ENCODE measurements around the gene BCAS1.

The BCAS1 gene

DNA sequence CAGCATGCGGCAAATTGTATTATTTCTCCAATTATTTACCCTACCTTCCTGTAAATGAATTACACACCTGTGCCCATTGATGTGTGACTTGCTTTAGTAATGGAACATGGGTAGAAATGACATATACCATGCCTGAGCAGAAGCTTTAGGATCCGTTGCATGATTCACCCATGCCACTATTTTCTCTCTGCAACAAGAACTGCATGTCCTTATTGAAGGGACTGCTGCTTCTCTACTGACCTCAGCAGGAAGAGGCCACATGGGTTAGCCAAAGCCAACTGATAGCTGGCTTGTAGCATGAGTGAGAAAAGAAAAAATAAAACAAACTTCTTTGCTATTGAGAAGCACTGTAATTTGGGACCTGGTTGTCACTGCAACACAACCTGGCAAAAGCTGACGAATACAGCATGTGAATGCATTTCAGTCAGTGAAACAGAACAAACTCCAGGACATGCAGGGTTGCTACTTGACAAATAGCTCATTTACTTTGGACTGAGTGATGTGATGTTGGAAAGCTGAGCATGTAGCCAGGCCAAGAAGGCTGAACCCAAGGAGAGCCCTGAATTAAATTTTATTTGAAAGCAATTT is 99.2 kb downstream of the BCAS1 start:
- H3K27ac ChIP-seq (ENCODE audit: extremely low read depth, low read depth, low read length): no peak overlapping the region
- H3K9me3 ChIP-seq (ENCODE audit: control insufficient read depth, insufficient read depth, low read depth, low read length): no peaks in the 10 kb centered on the region
- POLR2A ChIA-PET: no interaction called here
- CTCF ChIA-PET: interaction anchor here (0.6 kb wide), 1 partner anchor 292 kb away, joined by 4 read pairs; no protein-coding TSS in a partner anchor
- H3K4me1 ChIP-seq (ENCODE audit: control insufficient read depth, insufficient read depth, low read length): no peaks in the 10 kb centered on the region
- no peak overlapping the region for H3K4me3 ChIP-seq (ENCODE audit: low read depth, low read length)
- H3K36me3 ChIP-seq (ENCODE audit: control insufficient read depth in 2 of 2, insufficient read depth in 1 of 2, low read length in 2 of 2): no peaks in the 10 kb centered on the region
- TF ChIP-seq ZNF549 (tag by site-specific recombination; IDR thresholded peaks at IDR 0.05) (no peak), ZNF302 (tag by site-specific recombination; IDR thresholded peaks at IDR 0.05; ENCODE audit: low read depth) (no peak), ZNF292 (tag by site-specific recombination; IDR thresholded peaks at IDR 0.05; ENCODE audit: borderline replicate concordance, low read depth) (no peak)

DNA sequence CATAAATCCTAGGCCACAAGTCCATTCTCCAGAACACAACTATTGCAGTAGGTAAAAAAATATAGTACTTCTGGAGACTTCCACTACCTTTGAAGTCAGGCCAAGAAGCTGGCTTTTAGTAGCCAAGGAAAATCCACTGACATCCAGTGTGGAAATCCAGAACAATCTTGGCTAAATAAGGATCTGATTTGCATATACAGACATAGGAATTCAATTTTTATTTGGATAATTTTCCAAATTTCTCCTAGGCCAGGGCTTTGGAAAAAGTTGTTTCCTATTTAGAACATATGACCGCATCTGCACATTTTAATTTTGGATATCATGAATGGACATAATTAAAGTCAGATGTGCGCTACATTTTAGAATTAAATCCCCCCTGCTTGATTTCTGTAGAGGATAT is 100.2 kb downstream of the BCAS1 start:
- H3K36me3 ChIP-seq (ENCODE audit: control insufficient read depth in 2 of 2, insufficient read depth in 1 of 2, low read length in 2 of 2): no peaks in the 10 kb centered on the region

DNA sequence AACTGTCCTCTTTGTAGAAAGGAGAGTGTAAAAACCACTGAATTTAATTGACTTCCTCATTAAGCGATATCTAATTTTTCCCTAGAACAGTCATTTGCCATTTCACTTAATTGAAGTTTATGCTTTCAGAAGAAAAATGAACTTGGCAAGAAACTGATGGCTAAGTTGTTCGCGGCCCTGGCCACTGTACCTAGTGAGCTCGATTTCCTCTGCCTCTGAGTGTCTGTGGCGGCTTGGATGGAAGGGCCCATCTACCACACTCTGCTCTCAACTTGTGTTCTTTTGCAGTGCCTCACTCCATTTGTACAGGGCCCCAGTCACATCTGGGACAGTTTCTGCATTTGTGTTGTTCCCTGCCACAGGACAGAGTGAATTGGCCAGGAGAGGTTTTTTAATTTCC is 102.9 kb downstream of the BCAS1 start:
- Histone ChIP-seq H3K4me3 (ENCODE audit: low read depth, low read length) (no peak overlapping the region), H3K4me1 (ENCODE audit: control insufficient read depth, insufficient read depth, low read length) (no peaks in the 10 kb centered on the region), H3K36me3 (ENCODE audit: control insufficient read depth in 2 of 2, insufficient read depth in 1 of 2, low read length in 2 of 2) (no peaks in the 10 kb centered on the region), H3K9me3 (ENCODE audit: control insufficient read depth, insufficient read depth, low read depth, low read length) (no peaks in the 10 kb centered on the region), H3K27ac (ENCODE audit: extremely low read depth, low read depth, low read length) (no peak overlapping the region)
- ChIA-PET POLR2A (no interaction called here), CTCF (interaction anchor here (0.6 kb wide), 1 partner anchor 135 kb away, joined by 3 read pairs; no protein-coding TSS in a partner anchor)
- TF ChIP-seq MYNN (tag by site-specific recombination; IDR thresholded peaks at IDR 0.05; ENCODE audit: borderline replicate concordance): no peak

More for the DNA sequence above, 100.2 kb downstream of the BCAS1 start:
- Histone ChIP-seq H3K4me1 (ENCODE audit: control insufficient read depth, insufficient read depth, low read length) (no peaks in the 10 kb centered on the region), H3K27ac (ENCODE audit: extremely low read depth, low read depth, low read length) (no peak overlapping the region), H3K4me3 (ENCODE audit: low read depth, low read length) (no peak overlapping the region), H3K9me3 (ENCODE audit: control insufficient read depth, insufficient read depth, low read depth, low read length) (no peaks in the 10 kb centered on the region)
- CTCF ChIA-PET: interaction anchor here (0.6 to 1.2 kb wide), 2 partner anchors 9 to 468 kb away, joined by 3 read pairs; no protein-coding TSS in a partner anchor
- TF ChIP-seq ZFHX2 (tag by site-specific recombination; conservative IDR thresholded peaks at IDR 0.05) (no peak), ZNF239 (tag by site-specific recombination; IDR thresholded peaks at IDR 0.05) (no peak), ZBTB20 (tag by site-specific recombination; IDR thresholded peaks at IDR 0.05) (no peak), ZSCAN30 (tag by site-specific recombination; IDR thresholded peaks at IDR 0.05) (no peak), ZNF2 (tag by site-specific recombination; IDR thresholded peaks at IDR 0.05) (no peak), EGR2 (tag by site-specific recombination; IDR thresholded peaks at IDR 0.05; ENCODE audit: low read depth) (no peak), ZNF292 (tag by site-specific recombination; IDR thresholded peaks at IDR 0.05; ENCODE audit: borderline replicate concordance, low read depth) (no peak), ZNF792 (tag by site-specific recombination; IDR thresholded peaks at IDR 0.05) (no peak), SP2 (tag by site-specific recombination; IDR thresholded peaks at IDR 0.05) (no peak), MEIS1 (CRISPR knock-in tag; IDR thresholded peaks at IDR 0.05; ENCODE audit: borderline replicate concordance) (no peak), SCRT1 (tag by site-specific recombination; IDR thresholded peaks at IDR 0.05; ENCODE audit: borderline replicate concordance) (no peak), GLI2 (tag by site-specific recombination; IDR thresholded peaks at IDR 0.05; ENCODE audit: borderline replicate concordance, low read depth) (no peak)
- TF ChIP-seq, protein P1, sequence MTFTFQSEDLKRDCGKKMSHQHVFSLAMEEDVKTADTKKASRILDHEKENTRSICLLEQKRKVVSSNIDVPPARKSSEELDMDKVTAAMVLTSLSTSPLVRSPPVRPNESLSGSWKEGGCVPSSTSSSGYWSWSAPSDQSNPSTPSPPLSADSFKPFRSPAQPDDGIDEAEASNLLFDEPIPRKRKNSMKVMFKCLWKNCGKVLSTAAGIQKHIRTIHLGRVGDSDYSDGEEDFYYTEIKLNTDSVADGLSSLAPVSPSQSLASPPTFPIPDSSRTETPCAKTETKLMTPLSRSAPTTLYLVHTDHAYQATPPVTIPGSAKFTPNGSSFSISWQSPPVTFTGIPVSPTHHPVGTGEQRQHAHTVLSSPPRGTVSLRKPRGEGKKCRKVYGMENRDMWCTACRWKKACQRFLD (tag by site-specific recombination; IDR thresholded peaks at IDR 0.05): no peak
- TF ChIP-seq, protein P2, sequence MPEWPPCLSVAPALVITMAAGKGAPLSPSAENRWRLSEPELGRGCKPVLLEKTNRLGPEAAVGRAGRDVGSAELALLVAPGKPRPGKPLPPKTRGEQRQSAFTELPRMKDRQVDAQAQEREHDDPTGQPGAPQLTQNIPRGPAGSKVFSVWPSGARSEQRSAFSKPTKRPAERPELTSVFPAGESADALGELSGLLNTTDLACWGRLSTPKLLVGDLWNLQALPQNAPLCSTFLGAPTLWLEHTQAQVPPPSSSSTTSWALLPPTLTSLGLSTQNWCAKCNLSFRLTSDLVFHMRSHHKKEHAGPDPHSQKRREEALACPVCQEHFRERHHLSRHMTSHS (tag by site-specific recombination; IDR thresholded peaks at IDR 0.05): no peak
- TF ChIP-seq, protein P3, sequence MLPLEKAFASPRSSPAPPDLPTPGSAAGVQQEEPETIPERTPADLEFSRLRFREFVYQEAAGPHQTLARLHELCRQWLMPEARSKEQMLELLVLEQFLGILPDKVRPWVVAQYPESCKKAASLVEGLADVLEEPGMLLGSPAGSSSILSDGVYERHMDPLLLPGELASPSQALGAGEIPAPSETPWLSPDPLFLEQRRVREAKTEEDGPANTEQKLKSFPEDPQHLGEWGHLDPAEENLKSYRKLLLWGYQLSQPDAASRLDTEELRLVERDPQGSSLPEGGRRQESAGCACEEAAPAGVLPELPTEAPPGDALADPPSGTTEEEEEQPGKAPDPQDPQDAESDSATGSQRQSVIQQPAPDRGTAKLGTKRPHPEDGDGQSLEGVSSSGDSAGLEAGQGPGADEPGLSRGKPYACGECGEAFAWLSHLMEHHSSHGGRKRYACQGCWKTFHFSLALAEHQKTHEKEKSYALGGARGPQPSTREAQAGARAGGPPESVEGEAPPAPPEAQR (tag by site-specific recombination; IDR thresholded peaks at IDR 0.05): no peak
- POLR2A ChIA-PET: no interaction called here

Measured in HEK293 (cell line).